ENCODE results near the gene ARAP2. TPM values are rescaled to one million over a fixed set of nuclear protein-coding genes. Genes with fewer than 3 reads are reported as not detected.
A peak's percentile ranks its signal among the peaks of the same experiment; 100 is the strongest.

ARAP2 gene
- polyA plus RNA-seq, 6 donors from 2014 or later: 15.9 to 49.3 (median 32.7) TPM

DNA sequence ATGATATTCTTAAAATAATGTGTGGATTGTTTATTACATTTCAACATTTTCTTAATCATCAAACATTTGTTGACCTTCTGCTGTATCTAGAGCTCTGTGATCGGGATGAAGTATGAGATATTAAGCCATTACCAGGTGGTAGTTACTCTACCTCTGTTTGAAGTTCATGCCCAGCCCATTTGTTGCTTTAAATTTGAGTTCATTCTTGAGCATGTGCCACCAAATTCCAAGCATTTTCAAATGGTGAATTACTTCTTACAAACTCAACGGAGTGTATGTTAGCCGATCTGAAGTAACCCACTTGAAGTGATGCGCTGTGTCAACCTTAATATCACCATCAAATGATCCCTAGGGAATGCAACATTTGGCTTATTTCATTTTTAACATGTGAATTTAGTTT is 29.8 kb upstream of the ARAP2 start:
- Mint-ChIP-seq H3K9me3 (no peaks in the 10 kb centered on the region), H3K4me1 (no peaks in the 10 kb centered on the region), H3K27ac (no peak overlapping the region), H3K27me3 (no peaks in the 10 kb centered on the region), H3K4me3 (no peak overlapping the region), H3K36me3 (no peaks in the 10 kb centered on the region)
- no peak for DNase-seq
- ATAC-seq (ENCODE audit: low read depth in 2 of 2): no peak

DNA sequence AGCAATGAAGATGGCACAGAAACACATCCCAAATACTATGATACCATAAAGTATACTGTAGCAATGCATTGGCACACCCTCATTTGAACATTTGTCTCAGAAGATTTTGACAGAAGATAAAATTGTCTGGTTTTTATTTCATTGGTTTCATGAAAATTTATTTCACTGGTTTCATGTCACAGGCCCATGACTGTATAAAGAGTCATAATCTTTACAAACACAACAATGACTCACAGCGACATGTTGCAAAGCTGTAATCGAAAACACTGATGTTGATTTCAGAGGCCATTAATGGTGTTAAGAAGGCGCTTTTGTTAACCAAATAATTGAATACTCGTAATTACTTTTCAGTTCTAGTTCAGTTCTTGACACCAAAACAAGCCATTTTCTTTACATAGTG is 29.0 kb upstream of the ARAP2 start:
- no peaks in the 10 kb centered on the region for H3K9me3 Mint-ChIP-seq

DNA sequence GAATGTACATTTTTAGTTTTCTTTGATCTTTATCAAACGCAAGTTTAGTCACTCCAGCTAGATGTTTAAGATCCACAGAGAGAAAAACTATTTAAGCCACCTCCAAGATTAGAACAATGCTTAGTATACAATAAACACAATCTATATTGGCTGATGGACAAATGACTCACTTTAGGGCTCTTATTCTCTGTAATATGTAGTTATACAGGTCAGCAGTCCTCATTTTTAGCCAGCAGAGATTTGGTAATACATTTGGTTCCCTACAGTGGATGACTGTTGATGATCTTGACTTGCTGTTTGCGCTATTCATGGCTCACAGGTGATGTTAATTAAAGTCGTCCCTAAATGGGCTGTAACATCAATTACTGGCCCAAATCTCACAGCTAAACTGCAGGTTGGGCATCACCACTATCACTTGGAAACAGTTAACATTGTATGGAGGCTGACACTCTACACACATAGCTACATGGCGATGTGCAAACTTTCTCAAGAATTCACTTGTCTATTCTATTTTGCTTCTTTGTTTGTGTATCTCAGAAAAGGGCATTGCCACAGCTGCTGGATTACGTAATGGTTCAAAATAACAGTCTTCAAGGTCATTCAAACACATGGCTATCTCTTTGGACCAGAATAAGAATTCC is 25.3 kb upstream of the ARAP2 start:
- no peak for ATAC-seq (ENCODE audit: low read depth in 2 of 2)

More for the DNA sequence above, 29.0 kb upstream of the ARAP2 start:
- Mint-ChIP-seq H3K27ac (no peak overlapping the region), H3K4me3 (no peak overlapping the region), H3K4me1 (no peaks in the 10 kb centered on the region), H3K36me3 (no peaks in the 10 kb centered on the region), H3K27me3 (no peaks in the 10 kb centered on the region)
- no peak for ATAC-seq (ENCODE audit: low read depth in 2 of 2)
- no peak for DNase-seq

DNA sequence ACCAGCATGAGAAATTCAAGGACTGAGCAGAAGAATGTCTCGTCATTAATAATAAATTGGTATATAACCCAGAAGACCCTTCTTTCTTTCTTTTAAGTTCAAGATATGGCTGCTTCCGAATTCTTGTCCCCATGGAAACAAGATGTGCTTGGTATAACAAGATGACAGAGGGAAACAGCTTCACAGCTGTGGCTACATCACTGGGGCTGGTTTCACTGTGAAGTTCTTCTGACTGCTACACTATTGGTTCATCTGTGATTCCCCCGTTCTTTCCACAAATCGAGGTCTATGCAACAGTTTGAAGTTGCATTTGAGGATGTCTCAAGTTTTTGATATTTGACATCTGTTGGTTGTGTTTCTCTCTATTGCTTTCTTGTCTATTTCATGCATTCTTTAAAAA is 24.8 kb upstream of the ARAP2 start:
- Mint-ChIP-seq H3K4me1 (peaks cover 0 to 2% (median 0%) of the 10 kb centered on the region in 3 donors), H3K4me3 (no peak overlapping the region), H3K9me3 (peaks cover 0 to 1% (median 0%) of the 10 kb centered on the region in 7 donors), H3K27me3 (no peaks in the 10 kb centered on the region), H3K36me3 (no peaks in the 10 kb centered on the region), H3K27ac (peak overlapping the region in 2 of 6 donors; percentile 6 to 31)
- peak; percentile 47 to 72 for ATAC-seq (ENCODE audit: low read depth in 2 of 2)
- no peak for DNase-seq

More for the DNA sequence above, 25.3 kb upstream of the ARAP2 start:
- Mint-ChIP-seq H3K27ac (peak overlapping the region in 2 of 6 donors; percentile 31 to 67), H3K4me1 (peaks cover 0 to 2% (median 0%) of the 10 kb centered on the region in 3 donors), H3K27me3 (no peaks in the 10 kb centered on the region), H3K4me3 (no peak overlapping the region), H3K36me3 (no peaks in the 10 kb centered on the region), H3K9me3 (peaks cover 0 to 1% (median 0%) of the 10 kb centered on the region in 7 donors)
- DNase-seq: no peak

DNA sequence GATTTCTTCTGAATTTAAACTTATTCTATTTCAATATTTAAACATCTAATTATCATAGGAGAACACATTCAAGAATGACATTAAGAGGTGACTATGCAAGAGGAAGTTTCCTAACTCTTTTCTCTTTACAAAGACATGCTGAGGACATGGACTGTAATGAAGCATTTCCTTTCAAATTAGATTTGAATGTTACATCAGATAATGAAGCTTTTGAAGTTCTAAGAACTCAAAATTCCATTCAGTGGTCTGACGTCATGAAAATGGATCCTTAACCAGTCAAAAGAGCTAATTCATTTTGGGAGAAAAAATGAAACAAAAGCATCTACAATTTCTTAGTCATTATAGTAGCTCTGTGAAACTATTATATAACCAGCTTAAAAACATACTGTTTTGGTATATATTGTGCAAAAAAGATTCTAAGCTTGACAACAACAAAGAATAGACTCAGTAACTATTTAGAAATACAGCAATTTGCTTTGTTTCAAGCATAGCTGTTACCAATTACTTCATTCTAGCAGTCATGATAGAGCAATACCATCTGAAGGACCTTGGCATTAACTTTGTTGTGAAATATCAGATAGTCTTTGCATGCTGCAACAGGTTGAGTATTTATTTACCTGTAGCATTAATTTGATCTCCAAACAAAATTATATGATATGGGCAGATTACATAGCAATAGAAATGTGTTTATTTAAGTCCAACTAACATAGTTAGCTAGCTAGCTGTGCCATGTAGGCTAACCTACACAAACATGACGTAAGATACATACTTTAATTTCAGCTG is 23.4 kb upstream of the ARAP2 start:
- Mint-ChIP-seq H3K27ac (no peak overlapping the region), H3K4me3 (no peak overlapping the region)

DNA sequence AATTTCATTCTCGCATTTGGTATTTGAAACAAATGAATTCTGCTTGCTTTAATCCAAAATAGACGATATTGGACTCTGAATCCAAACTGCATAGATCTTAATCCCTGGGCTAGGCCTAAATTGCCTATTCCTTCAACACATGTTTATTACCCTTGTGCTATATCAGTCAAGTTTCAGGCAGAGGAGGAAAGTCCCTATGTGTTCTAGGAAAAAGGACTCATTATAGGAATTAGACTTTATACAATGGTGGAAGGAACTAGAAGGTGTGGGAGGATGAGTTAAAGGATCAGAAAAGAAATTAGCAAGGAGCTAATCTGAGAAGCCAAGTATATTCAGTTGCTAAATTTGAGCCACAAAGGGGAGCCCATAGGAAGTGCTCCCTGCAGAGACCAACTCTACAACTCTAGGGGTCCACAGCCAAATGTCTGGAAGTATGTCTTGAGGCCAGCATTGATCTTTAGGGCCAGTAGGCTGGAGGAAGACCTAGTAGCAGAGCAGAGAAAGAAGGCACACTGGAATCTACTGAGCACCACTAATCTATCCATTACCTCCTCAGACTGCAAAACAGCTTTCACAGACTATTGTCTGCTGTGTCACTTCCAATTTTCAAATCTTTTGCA is 20.0 kb upstream of the ARAP2 start:
- H3K27me3 Mint-ChIP-seq: no peaks in the 10 kb centered on the region
- DNase-seq (no peak), ATAC-seq (ENCODE audit: low read depth in 2 of 2) (no peak)
- peak overlapping the region in 2 of 6 donors; percentile 58 to 59 for H3K27ac Mint-ChIP-seq
- peaks cover 0 to 2% (median 0%) of the 10 kb centered on the region in 3 donors for H3K4me1 Mint-ChIP-seq
- H3K9me3 Mint-ChIP-seq: peaks cover 0 to 2% (median 0%) of the 10 kb centered on the region in 7 donors
- H3K4me3 Mint-ChIP-seq: no peak overlapping the region
- H3K36me3 Mint-ChIP-seq: no peaks in the 10 kb centered on the region

More for the DNA sequence above, 23.4 kb upstream of the ARAP2 start:
- DNase-seq: no peak
- Mint-ChIP-seq H3K36me3 (no peaks in the 10 kb centered on the region), H3K27me3 (no peaks in the 10 kb centered on the region), H3K9me3 (peaks cover 0 to 1% (median 0%) of the 10 kb centered on the region in 7 donors), H3K4me1 (peaks cover 0 to 2% (median 0%) of the 10 kb centered on the region in 3 donors)
- ATAC-seq (ENCODE audit: low read depth in 2 of 2): no peak

DNA sequence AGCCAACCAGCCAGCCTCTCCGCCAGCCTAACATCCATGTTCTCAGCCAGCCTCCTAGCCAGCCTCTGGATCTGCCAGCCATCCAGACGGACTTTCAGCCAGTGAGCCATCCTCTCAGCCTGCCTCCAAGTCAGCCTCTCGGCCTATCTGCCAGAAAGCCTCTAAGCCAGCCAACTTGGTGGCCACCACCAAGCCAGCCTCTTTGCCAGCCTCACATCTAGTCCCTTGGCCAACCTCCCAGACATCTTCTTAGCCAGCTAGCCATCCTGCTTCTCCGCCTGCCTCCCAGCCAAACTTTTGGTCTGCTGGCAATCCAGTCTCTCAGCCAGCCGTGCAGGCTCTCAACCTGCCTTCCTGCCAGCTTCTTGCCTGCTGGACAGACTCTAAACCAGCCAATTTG is 16.4 kb upstream of the ARAP2 start:
- peaks cover 9 to 14% (median 12%) of the 10 kb centered on the region in 3 donors for H3K4me1 Mint-ChIP-seq
- H3K9me3 Mint-ChIP-seq: peaks cover 0 to 2% (median 0%) of the 10 kb centered on the region in 7 donors
- H3K27ac Mint-ChIP-seq: no peak overlapping the region
- no peak for DNase-seq
- no peaks in the 10 kb centered on the region for H3K36me3 Mint-ChIP-seq
- H3K27me3 Mint-ChIP-seq: no peaks in the 10 kb centered on the region
- ATAC-seq (ENCODE audit: low read depth in 2 of 2): no peak
- H3K4me3 Mint-ChIP-seq: no peak overlapping the region

DNA sequence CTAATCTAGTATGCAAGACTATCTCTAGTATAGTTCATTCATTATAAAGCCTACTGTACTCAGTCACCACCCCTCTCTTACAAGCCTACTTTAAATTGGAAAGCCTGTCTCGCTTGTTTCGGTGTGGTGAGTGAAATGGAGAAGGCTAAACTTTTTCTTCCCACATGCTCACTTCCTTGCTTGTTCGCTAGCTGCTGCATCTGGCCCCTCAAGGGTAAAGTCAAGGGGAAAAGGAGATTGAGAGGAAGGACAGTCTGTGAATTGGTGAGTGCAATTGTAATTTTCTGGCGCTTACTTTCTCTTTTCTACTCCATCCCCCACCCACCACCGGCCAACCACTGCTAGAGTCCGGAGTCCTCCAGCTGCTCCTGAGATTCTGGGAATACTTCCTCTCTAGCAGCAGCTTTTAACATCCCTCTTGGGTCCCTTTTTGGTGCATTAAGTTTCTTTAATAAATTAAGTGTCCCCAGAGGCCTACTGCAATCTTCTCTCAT is 12.1 kb upstream of the ARAP2 start:
- Mint-ChIP-seq H3K9me3 (peaks cover 0 to 2% (median 0%) of the 10 kb centered on the region in 7 donors), H3K36me3 (no peaks in the 10 kb centered on the region), H3K27ac (peak overlapping the region; percentile 83 to 94 (median 92)), H3K4me1 (peaks cover 27 to 32% (median 29%) of the 10 kb centered on the region in 3 donors), H3K27me3 (no peaks in the 10 kb centered on the region), H3K4me3 (peak overlapping the region; percentile 48 to 91 (median 80))
- DNase-seq: no peak
- peak; percentile 20 to 22 for ATAC-seq (ENCODE audit: low read depth in 2 of 2)

DNA sequence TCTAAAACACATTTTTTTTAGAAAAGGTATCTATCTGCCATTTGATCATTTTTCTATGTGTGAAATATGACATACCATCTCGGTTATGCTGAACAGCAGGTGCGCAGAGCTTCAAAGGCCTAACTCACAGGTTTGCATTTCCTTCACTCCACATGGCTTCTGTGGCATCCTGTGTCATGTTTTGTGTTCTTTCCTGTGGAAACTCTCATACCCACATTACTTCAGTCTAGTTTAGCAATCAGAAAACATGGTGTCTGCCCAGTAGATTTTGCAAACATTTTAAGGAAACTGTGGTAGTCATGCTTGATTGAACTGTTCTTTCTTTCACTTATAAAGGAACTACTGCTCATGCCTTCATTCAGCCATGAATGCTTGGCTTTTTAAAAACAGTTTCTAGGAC is 11.3 kb upstream of the ARAP2 start:
- Mint-ChIP-seq H3K27me3 (no peaks in the 10 kb centered on the region), H3K27ac (peak overlapping the region; percentile 64 to 94 (median 90)), H3K4me1 (peaks cover 27 to 32% (median 29%) of the 10 kb centered on the region in 3 donors), H3K9me3 (no peaks in the 10 kb centered on the region), H3K36me3 (no peaks in the 10 kb centered on the region), H3K4me3 (peak overlapping the region; percentile 56 to 91 (median 82))
- DNase-seq: peak; percentile 67
- peak; percentile 96 to 97 for ATAC-seq (ENCODE audit: low read depth in 2 of 2)

DNA sequence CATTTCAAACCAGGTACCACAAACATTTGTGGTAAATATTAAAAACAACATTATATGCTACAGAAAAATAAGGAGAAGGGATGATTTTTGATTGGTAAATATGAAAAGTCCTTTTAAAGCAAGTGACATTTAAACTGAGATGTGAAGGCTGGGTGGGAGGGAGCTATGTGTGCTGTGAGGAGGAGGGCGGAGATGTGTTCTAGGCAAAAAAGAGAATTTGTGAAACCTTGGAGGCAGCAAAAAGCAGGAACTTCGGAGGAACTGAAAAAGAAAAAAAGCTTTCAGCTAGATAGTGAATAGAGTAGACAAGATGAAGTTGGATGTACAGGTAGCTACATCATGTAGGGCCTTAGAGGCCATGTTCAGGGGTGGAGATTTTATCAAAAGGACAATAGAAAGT is 10.1 kb upstream of the ARAP2 start:
- H3K36me3 Mint-ChIP-seq: no peaks in the 10 kb centered on the region
- no peaks in the 10 kb centered on the region for H3K27me3 Mint-ChIP-seq
- no peak for DNase-seq
- ATAC-seq (ENCODE audit: low read depth in 2 of 2): no peak
- peaks cover 27 to 32% (median 29%) of the 10 kb centered on the region in 3 donors for H3K4me1 Mint-ChIP-seq
- peak overlapping the region in 7 of 8 donors; percentile 0 to 61 (median 23) for H3K4me3 Mint-ChIP-seq
- peak overlapping the region in 5 of 6 donors; percentile 14 to 60 (median 44) for H3K27ac Mint-ChIP-seq
- no peaks in the 10 kb centered on the region for H3K9me3 Mint-ChIP-seq

DNA sequence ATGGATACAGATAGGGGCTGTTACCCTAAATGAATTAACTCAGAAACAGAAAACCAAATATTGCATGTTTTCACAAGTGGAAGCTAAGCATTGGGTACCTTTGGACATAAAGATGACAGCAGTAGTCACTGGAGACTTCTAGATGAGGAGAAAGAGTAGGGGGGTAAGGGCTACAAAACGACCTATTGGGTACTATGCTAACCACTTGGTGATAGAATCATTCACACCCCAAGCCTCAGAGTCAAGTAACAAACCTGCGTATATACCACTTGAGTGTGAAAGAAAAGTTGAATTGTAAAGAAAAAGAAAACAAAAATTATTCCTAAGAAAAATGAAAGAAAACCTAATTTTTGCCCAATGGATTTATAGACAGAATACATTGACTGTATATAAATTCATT is 7.7 kb upstream of the ARAP2 start:
- H3K27ac Mint-ChIP-seq: peak overlapping the region in 2 of 6 donors; percentile 62 to 82
- H3K27me3 Mint-ChIP-seq: no peaks in the 10 kb centered on the region
- ATAC-seq (ENCODE audit: low read depth in 2 of 2): no peak
- no peaks in the 10 kb centered on the region for H3K9me3 Mint-ChIP-seq
- no peak for DNase-seq
- no peaks in the 10 kb centered on the region for H3K36me3 Mint-ChIP-seq
- no peak overlapping the region for H3K4me3 Mint-ChIP-seq
- peaks cover 27 to 31% (median 28%) of the 10 kb centered on the region in 3 donors for H3K4me1 Mint-ChIP-seq

DNA sequence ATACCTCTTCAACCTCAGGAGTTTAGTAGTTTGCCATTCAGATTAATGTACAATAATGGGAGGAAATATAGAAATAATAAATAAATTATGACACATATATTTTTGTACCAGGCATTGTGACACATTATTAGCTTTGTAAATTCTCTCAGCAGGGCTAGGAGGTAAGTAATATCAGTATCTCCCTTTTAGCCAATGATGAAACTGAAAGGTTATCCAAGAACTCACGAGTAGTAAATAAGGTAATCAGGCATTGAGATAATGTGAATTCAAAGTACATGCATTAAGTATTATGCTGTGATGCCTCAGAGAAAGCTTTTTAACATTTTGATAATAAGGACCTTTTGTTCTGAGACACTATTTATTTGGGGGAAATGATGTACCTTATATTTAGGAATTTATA is 5.3 kb upstream of the ARAP2 start:
- no peak for ATAC-seq (ENCODE audit: low read depth in 2 of 2)
- H3K36me3 Mint-ChIP-seq: no peaks in the 10 kb centered on the region
- H3K4me1 Mint-ChIP-seq: peaks cover 20 to 23% (median 22%) of the 10 kb centered on the region in 3 donors
- H3K4me3 Mint-ChIP-seq: no peak overlapping the region
- DNase-seq: no peak
- no peaks in the 10 kb centered on the region for H3K9me3 Mint-ChIP-seq
- H3K27ac Mint-ChIP-seq: no peak overlapping the region
- H3K27me3 Mint-ChIP-seq: no peaks in the 10 kb centered on the region
